Uterus (tissue), 2 donors: ENCODE measurements around the gene ARHGEF10L.

Source experiments
- CTCF ChIP-seq, 4 experiments: fragments of 200-600 bp in 2 of 4; fragments of 450-650 bp in 2 of 4; sonication (generic) in 2 of 4; IDR thresholded peaks; one replicate each; pipeline ENCODE4 v1.5.1; 2016 to 2019; ENCODE audit warnings: antibody characterized with exemption in 4 of 4, mild to moderate bottlenecking in 2 of 4, moderate library complexity in 1 of 4
- POLR2A ChIP-seq, 2 donors: fragments of 450-650 bp; IDR thresholded peaks; one replicate each; pipeline ENCODE4 v1.6.1; 2016; ENCODE audit warnings: antibody characterized with exemption in 2 of 2, mild to moderate bottlenecking in 1 of 2, moderate library complexity in 1 of 2

DNA sequence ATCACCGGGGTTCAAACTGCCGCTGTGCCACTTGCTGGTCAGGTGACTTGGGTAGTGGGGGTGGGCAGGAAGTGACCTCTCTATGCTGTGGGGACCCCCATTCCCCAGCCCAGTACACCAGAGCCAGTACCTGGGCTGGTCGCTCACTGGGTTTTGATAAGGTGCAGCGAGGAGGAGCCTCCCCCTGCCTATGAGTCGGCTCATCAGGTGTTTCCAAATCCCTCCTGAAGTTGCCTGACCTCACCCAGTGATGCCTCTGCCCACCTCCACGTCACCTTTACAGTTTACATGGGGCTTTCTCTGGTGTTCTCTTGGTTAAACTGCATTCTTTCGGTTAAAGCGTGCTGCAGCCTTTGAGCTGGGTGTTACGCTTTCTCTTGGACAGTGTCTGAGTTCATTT is 58.2 kb downstream of the ARHGEF10L start:
- TF ChIP-seq CTCF (IDR thresholded peaks at IDR 0.05) (no peak), POLR2A (IDR thresholded peaks at IDR 0.05) (no peak)
